GM21825 (cell line): ENCODE data around the gene CTAG1B.
"Not testable (repeated sequence)": the region's sequence is repeated elsewhere in the genome, so short reads cannot be mapped to it uniquely, and the experiment has no call there.

ENCODE experiments used
- ATAC-seq: cut with Tn5 transposase; IDR thresholded peaks from one replicate; pipeline ENCODE4 v1.9.1; 2021; ENCODE audit warnings: mild to moderate bottlenecking, moderate library complexity; ENCODE audit not compliant: unreplicated experiment

Gene CTAG1B

DNA sequence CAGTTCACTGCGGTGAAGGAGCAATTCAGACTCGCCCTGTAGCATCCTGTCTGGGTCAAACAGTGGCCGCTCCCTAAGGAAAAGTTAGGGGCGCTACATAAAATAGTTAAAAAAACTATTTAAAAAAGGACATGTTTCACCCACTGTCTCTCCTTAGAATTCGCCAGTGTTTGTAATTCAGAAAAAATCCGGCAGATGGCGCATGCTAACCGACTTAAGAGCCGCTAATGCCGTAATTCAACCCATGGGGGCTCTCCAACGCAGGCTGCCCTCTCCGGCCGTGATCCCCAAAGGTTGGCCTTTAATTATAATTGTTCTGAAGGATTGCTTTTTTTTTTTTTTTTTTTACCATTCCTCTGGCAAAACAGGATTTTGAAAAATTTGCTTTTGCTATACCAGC lies 28.7 kb downstream of the CTAG1B start:
- ATAC-seq, result not testable (repeated sequence)

DNA sequence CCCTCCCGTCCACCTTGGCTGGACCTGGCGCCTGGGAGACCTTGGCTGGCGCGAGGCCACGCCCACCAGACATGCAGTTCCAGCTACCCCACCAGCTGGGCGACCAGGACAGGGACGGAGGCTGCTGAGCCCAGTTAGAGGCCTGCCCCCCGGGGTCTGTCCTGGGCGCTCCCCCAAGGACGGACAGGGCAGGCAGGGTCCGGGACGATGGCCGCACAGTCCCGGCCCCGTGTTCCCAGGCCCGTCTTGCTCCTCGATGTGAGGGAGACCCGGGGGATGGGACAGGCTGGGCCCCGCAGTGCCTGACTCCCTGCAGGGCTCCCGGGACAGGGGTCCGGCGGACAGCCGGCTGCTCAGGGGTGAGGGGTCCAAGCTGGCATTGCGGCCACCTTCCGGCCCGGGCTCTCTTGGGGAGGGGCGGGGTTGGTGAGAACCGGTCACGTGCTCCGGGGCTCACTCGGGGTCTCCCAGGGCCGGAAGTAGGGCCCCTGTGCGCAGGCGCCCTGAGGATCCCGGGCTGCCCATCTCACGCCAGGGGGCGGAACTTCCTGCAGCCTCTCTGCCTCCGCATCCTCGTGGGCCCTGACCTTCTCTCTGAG lies 34.4 kb downstream of the CTAG1B start, which contains the start of gene CTAG1A:
CTAG1A (plus strand) TSS at position 549 of the 599 bp plus-strand sequence. CDS start 74 bp downstream, outside the sequence.
- ATAC-seq, result not testable (repeated sequence)

DNA sequence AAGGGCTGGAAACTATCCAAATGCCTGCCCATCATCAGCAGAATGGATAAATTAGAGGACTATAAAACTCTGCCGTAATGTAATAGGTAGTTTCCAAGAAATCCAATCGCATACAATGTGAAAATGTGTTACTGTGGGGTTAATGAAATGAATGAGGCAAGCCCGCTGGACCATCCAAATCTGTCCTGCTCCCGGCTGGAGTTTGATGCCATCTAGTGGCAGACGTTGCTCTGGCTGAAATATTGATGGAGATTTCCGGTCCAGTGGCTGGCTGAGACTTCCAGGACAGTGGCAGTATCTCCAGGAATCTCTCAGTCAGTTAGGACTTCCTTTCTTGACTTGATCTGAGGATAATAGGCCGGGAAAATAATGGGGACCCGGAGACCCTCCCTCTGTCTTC lies 36.1 kb downstream of the CTAG1B start:
- ATAC-seq, result not testable (repeated sequence)

DNA sequence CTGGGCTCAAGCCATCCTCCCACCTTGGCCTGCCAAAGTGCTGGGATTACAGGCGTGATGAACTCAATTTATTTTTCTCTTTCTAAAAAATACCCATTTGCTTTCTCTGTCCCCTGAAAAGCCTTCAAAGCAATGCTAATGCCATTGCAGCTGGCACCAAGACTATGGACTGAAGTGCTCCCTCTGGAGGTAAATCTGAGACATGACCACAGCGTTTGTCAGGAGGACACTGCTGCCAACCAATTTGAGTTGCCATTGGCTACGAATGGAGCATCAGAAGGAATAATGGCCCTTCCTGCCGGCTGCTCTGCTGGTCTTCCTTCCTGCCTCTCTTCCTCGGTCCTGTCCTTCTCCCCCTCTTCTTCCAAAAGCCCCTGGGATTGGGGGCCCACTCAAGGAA lies 44.0 kb downstream of the CTAG1B start:
- not testable (repeated sequence) for ATAC-seq

DNA sequence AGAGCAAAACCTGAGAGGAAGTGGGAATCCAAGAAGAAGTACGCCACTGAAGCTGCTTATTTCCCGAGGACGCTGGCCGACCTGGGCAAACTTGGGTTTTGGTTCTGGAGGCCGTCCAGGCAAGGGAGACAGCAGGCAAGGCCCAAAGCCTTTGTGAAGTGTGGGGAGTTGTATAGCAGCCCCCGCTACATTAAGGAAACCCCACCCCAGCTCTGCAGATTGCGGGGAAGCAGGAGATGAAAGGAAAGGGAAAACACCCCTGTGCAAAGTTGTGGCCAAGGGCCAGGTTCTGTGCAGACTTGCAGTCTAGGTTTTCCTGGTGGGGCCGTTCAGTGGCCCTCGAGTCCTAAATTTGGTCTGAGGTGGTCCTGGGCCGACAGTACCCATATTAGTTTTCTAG lies 46.0 kb downstream of the CTAG1B start:
- not testable (repeated sequence) for ATAC-seq

DNA sequence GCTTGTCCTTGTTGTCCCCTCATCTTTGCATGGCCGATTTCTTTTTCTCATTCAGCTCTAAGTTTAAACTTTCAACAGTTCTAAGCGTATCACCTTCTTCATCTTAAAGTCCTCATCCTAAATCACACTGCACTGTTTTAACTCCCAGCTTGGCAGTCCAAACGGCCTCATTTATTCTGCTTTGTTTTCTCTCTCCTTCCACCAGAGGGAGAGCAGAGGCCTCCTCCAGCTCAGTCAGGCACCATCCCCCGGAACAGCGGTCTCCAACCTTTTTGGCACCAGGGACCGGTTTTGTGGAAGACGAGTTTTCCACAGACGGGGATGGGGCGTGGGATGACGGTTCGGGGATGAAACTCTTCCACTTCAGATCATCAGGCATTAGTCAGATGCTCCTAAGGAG lies 48.7 kb downstream of the CTAG1B start:
- ATAC-seq, result not testable (repeated sequence)
